H1 (cell line): ENCODE results near the gene RNF145. TPM values are rescaled to one million over a fixed set of nuclear protein-coding genes. Genes with fewer than 3 reads are reported as not detected.

Experiments
- CTCF ChIA-PET: fragments of 300-600 bp; sonication (Branson Sonifier 250); formaldehyde crosslinking; loops from one replicate; lab custom pipeline; 2021; ENCODE audit not compliant: partially characterized antibody; lab: Charles Lee
- POLR2A ChIA-PET: fragments of 300-600 bp; sonication (Branson Sonifier 250); formaldehyde crosslinking; loops from one replicate; lab custom pipeline; 2021; ENCODE audit warnings: inconsistent platforms; ENCODE audit not compliant: partially characterized antibody; lab: Charles Lee
- DNase-seq, 2 experiments: peaks; one replicate each; pipeline versions ENCODE4 v3.0.0 to v3.0.0-alpha.2; 2010 to 2022; ENCODE audit warnings: low spot score in 2 of 2, low read depth in 1 of 2, mixed read lengths in 1 of 2
- FAIRE-seq: peaks from 2 replicates; lab custom pipeline; 2011; peaks lifted over from hg19 to GRCh38; lab: Jason Lieb, UNC
- H2AFZ ChIP-seq: 2 replicates; pipeline ENCODE4 v1.8.1; 2012; ENCODE audit warnings: low read length, inconsistent platforms
- H2AK5ac ChIP-seq: 2 replicates; pipeline ENCODE4 v1.6.1; 2013; ENCODE audit warnings: low read depth, low read length
- H2BK120ac ChIP-seq: replicated peaks from 2 replicates; pipeline ENCODE3; 2013; ENCODE audit warnings: low read depth, low read length, inconsistent platforms
- H2BK12ac ChIP-seq: 2 replicates; pipeline ENCODE4 v1.6.1; 2013; ENCODE audit warnings: low read depth, low read length
- H2BK15ac ChIP-seq: 2 replicates; pipeline ENCODE4 v1.6.1; 2013; ENCODE audit warnings: low read length
- H2BK20ac ChIP-seq: 2 replicates; pipeline ENCODE4 v1.6.1; 2013; ENCODE audit warnings: low read length
- H2BK5ac ChIP-seq: 2 replicates; pipeline ENCODE4 v1.6.1; 2013; ENCODE audit warnings: low read depth, low read length
- H3K14ac ChIP-seq: 2 replicates; pipeline ENCODE4 v1.6.1; 2013; ENCODE audit warnings: inconsistent platforms; ENCODE audit not compliant: insufficient read length
- H3K18ac ChIP-seq: 2 replicates; pipeline ENCODE4 v1.6.1; 2013; ENCODE audit warnings: low read length; ENCODE audit errors: extremely low read depth
- H3K23ac ChIP-seq: 2 replicates; pipeline ENCODE4 v1.6.1; 2013; ENCODE audit warnings: inconsistent platforms; ENCODE audit not compliant: insufficient read length
- H3K23me2 ChIP-seq: 2 replicates; pipeline ENCODE4 v1.6.1; 2013; ENCODE audit warnings: low read depth, low read length
- H3K27ac ChIP-seq: 2 replicates; pipeline ENCODE4 v1.6.1; 2011; ENCODE audit warnings: low read depth, low read length, inconsistent platforms
- H3K27me3 ChIP-seq, 4 experiments: replicated peaks in 1 of 4; 1 replicate in 1 of 4; 2 replicates in 3 of 4; pipeline versions ENCODE4 v1.6.1 to v1.8.1; 2011 to 2013; ENCODE audit warnings: low read length in 3 of 4, mild to moderate bottlenecking in 3 of 4, inconsistent platforms in 2 of 4, mixed read lengths in 2 of 4, moderate library complexity in 1 of 4; ENCODE audit not compliant: control insufficient read depth in 3 of 4, insufficient read depth in 3 of 4; ENCODE audit errors: extremely low read depth in 1 of 4
- H3K36me3 ChIP-seq, 4 experiments: 2 replicates each; pipeline versions ENCODE4 v1.6.1 to v1.8.1; 2011 to 2013; ENCODE audit warnings: mild to moderate bottlenecking in 4 of 4, low read length in 3 of 4, moderate library complexity in 2 of 4, control low read depth in 1 of 4, inconsistent platforms in 1 of 4; ENCODE audit not compliant: insufficient read depth in 4 of 4, control insufficient read depth in 2 of 4
- H3K4ac ChIP-seq: replicated peaks from 2 replicates; pipeline ENCODE3; 2013; ENCODE audit warnings: low read length, low read depth, mixed read lengths, inconsistent platforms; ENCODE audit not compliant: insufficient read length
- H3K4me1 ChIP-seq, 4 experiments: replicated peaks in 1 of 4; 1 replicate in 1 of 4; 2 replicates in 3 of 4; pipeline versions ENCODE4 v1.6.1 to v1.8.1; 2011 to 2013; ENCODE audit warnings: low read length in 3 of 4, inconsistent platforms in 2 of 4, mixed read lengths in 1 of 4; ENCODE audit not compliant: insufficient read depth in 4 of 4, control insufficient read depth in 3 of 4
- H3K4me2 ChIP-seq, 2 experiments: 2 replicates each; pipeline versions ENCODE4 v1.6.1 to v1.8.1; 2011 to 2013; ENCODE audit warnings: low read depth in 2 of 2, low read length in 2 of 2, control low read depth in 1 of 2, inconsistent platforms in 1 of 2, mild to moderate bottlenecking in 1 of 2; ENCODE audit not compliant: insufficient read depth in 1 of 2
- H3K4me3 ChIP-seq, 4 experiments: fragments of 200-600, 300-600 bp in 1 of 4; sonication (generic), shearing (Covaris generic), sonication (Bioruptor Twin) in 1 of 4; 2 replicates each; pipeline versions ENCODE4 v1.5.1 to v1.8.1; 2011 to 2016; ENCODE audit warnings: low read length in 4 of 4, low read depth in 3 of 4, control low read depth in 2 of 4, inconsistent platforms in 2 of 4, mild to moderate bottlenecking in 2 of 4, mixed read lengths in 1 of 4, moderate library complexity in 1 of 4; ENCODE audit not compliant: insufficient read depth in 2 of 4; ENCODE audit errors: extremely low read depth in 1 of 4
- H3K56ac ChIP-seq: replicated peaks from 2 replicates; pipeline ENCODE3; 2013; ENCODE audit warnings: low read depth, mild to moderate bottlenecking, mixed read lengths, low read length, inconsistent platforms; ENCODE audit not compliant: insufficient read length
- H3K79me1 ChIP-seq: 2 replicates; pipeline ENCODE4 v1.6.1; 2013; ENCODE audit warnings: low read depth, low read length, control low read depth
- H3K79me2 ChIP-seq, 2 experiments: 2 replicates each; pipeline versions ENCODE4 v1.6.1 to v1.8.1; 2012 to 2013; ENCODE audit warnings: low read length in 2 of 2, mild to moderate bottlenecking in 2 of 2, inconsistent platforms in 1 of 2; ENCODE audit not compliant: insufficient read depth in 2 of 2, control insufficient read depth in 1 of 2
- H3K9ac ChIP-seq, 4 experiments: replicated peaks in 1 of 4; 1 replicate in 1 of 4; 2 replicates in 3 of 4; pipeline versions ENCODE4 v1.6.1 to v1.8.1; 2011 to 2013; ENCODE audit warnings: low read depth in 3 of 4, low read length in 3 of 4, control low read depth in 2 of 4, mild to moderate bottlenecking in 2 of 4, moderate library complexity in 2 of 4, inconsistent platforms in 1 of 4; ENCODE audit errors: extremely low read depth in 1 of 4
- H3K9me3 ChIP-seq, 2 experiments: 2 replicates each; pipeline versions ENCODE4 v1.6.1 to v1.8.1; 2012 to 2013; ENCODE audit warnings: mild to moderate bottlenecking in 2 of 2, moderate library complexity in 2 of 2, control low read depth in 1 of 2, inconsistent platforms in 1 of 2, low read depth in 1 of 2, low read length in 1 of 2, mixed read lengths in 1 of 2; ENCODE audit not compliant: insufficient read depth in 2 of 2
- H4K20me1 ChIP-seq, 2 experiments: replicated peaks in 1 of 2; 2 replicates each; pipeline versions ENCODE3 to v1.8.1; 2011 to 2013; ENCODE audit warnings: inconsistent platforms in 2 of 2, low read length in 2 of 2, mild to moderate bottlenecking in 1 of 2; ENCODE audit not compliant: insufficient read depth in 2 of 2, control insufficient read depth in 1 of 2
- H4K5ac ChIP-seq: 2 replicates; pipeline ENCODE4 v1.6.1; 2013; ENCODE audit warnings: low read length, low read depth, mixed read lengths, inconsistent platforms; ENCODE audit not compliant: insufficient read length
- H4K8ac ChIP-seq: 2 replicates; pipeline ENCODE4 v1.8.0; 2013; ENCODE audit warnings: mild to moderate bottlenecking, moderate library complexity, low read length, inconsistent platforms; ENCODE audit not compliant: insufficient read depth; ENCODE audit errors: extremely low read depth
- H4K91ac ChIP-seq: replicated peaks from 2 replicates; pipeline ENCODE3; 2013; ENCODE audit warnings: low read length, mixed read lengths, inconsistent platforms; ENCODE audit not compliant: insufficient read length
- SIN3A ChIP-seq, 2 experiments: IDR thresholded peaks in 1 of 2; conservative IDR thresholded peaks in 1 of 2; 2 replicates each; pipeline ENCODE4 v1.6.1; 2011 to 2012; ENCODE audit warnings: low read length in 2 of 2, improper control_type of control experiment in 1 of 2, low read depth in 1 of 2, mild to moderate bottlenecking in 1 of 2
- WGBS, 2 experiments: shearing (Covaris generic) in 1 of 2; methylation state at CpG; one replicate each; pipeline versions ENCODE4 v1.1.6 to v1.1.7; 2013 to 2015; ENCODE audit warnings: low lambda C conversion rate in 2 of 2, mixed read lengths in 2 of 2, inconsistent platforms in 1 of 2, low coverage in 1 of 2, missing lambda C conversion rate in 1 of 2; ENCODE audit not compliant: insufficient replicate concordance in 2 of 2, insufficient coverage in 1 of 2, insufficient read length in 1 of 2; ENCODE audit errors: extremely low coverage in 1 of 2, missing lambda C conversion rate in 1 of 2; 5-methylcytosine and 5-hydroxymethylcytosine counted together
- polyA plus RNA-seq, 7 experiments: library from polyadenylated mRNA; depleted of rRNA in 3 of 7; stranded (reverse) in 5 of 7; unstranded in 2 of 7; fragments of >200 nt in 5 of 7; fragments of 200-250 nt in 2 of 7; gene quantifications; 1 replicate in 5 of 7; 2 replicates in 1 of 7; 4 replicates in 1 of 7; pipeline versions ENCODE4 v1.2.1 to v1.2.3, GENCODE V29; 2011 to 2013; ENCODE audit warnings: missing spikeins in 2 of 7, mixed read lengths in 2 of 7
- total RNA-seq: library from RNA; stranded (reverse); fragmentation: NEBNext Ultra II Directional; extraction: Animal tissue kit (Norgen Biotek cat#: 25700); gene quantifications from 2 replicates; pipeline ENCODE4 v1.2.1, GENCODE V29; 2021

RNF145 gene
- total and polyA plus RNA-seq, 2 of the 8 experiments (the other 6 are each of a cell fraction or from before 2014, with no cell fraction given) = 34.2 to 72.5 TPM

GRCh38 chr5:159181651-159182050 lies 27.7 kb downstream of the RNF145 start:
- Histone ChIP-seq H3K56ac (no peak overlapping the region), H3K36me3 (peaks cover 0 to 6% (median 0%) of the 10 kb centered on the region in 4 experiments; a peak in 1 of 8 replicates), H3K27me3 (no peaks in the 10 kb centered on the region), H4K20me1 (peaks cover 0 to 4% of the 10 kb centered on the region in 2 experiments), H3K23me2 (no peaks in the 10 kb centered on the region), H3K79me1 (no peaks in the 10 kb centered on the region), H4K5ac (no peak overlapping the region), H3K23ac (no peak overlapping the region), H3K18ac (no peak overlapping the region), H3K79me2 (no peaks in the 10 kb centered on the region; a peak in 2 of 4 replicates), H3K14ac (no peak overlapping the region), H2BK20ac (no peak overlapping the region), H3K4me3 (no peak overlapping the region), H3K27ac (no peak overlapping the region), H4K8ac (no peak overlapping the region), H3K4me1 (peaks cover 0 to 5% (median 0%) of the 10 kb centered on the region in 4 experiments; a peak in 1 of 7 replicates), H3K4me2 (no peak overlapping the region), H2BK12ac (no peak overlapping the region), H3K9me3 (no peaks in the 10 kb centered on the region), H2BK15ac (no peak overlapping the region), H2AFZ (no peak overlapping the region), H3K9ac (no peak overlapping the region), H3K4ac (no peak overlapping the region), H4K91ac (no peak overlapping the region), H2BK5ac (no peak overlapping the region), H2AK5ac (no peak overlapping the region), H2BK120ac (no peak overlapping the region)
- 95% methylated on average over 4 of the region's 4 CpGs; no CpG with 5 or more reads in 1 of the 2 experiments for WGBS, 2 experiments
- DNase-seq (no peak), FAIRE-seq (no peak)
- ChIA-PET CTCF (no interaction called here), POLR2A (no interaction called here)
- no peak for TF ChIP-seq SIN3A (conservative IDR thresholded peaks at IDR 0.05 in 1 of 2, IDR thresholded peaks at IDR 0.05 in 1 of 2; ENCODE audit: low read depth in 1 of 2, low read length in 2 of 2)
